GM12873 (cell line): ENCODE results near the gene KCNJ15.

ENCODE experiments used
- CTCF ChIP-seq: IDR thresholded peaks from 2 replicates; pipeline ENCODE4 v1.5.1; 2012; ENCODE audit warnings: low read depth, mild to moderate bottlenecking, moderate library complexity, low read length, control low read depth; ENCODE audit not compliant: insufficient read depth; ENCODE audit errors: missing control alignments

Gene KCNJ15

DNA sequence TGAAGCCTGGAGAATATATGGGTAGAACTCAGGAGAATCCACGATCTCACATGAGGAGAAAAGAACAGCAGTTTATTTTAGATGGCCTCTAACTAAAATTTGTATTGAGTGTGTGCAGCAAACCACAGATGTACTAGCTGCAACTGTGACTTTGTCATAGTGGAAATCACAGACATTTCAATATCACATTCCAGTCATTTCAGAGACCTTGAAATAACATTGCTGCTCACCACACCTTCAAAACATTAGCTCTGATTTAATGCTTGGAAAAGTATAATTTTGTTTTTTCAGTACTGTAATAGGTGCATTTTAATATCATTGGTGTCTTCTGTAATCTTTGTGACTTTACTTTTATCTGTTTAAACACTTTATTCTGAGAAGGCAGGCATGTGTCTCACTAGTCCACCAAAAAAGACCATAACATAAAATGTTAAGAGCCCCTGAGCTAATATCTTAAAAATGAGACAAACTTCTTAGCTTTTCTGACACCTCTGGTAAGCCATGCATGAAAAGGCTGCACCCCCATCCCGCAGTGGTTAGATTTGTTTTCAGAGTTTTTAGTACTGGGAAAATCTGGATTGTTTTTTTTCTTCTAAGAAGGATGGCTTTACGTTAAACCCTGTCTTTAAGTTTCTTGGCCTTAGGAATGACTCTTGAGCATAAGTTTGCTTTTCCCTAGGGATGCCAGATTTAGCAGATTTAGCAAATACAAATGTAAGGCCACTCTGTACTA is 30.1 kb downstream of the KCNJ15 start:
- no peak for TF ChIP-seq CTCF

DNA sequence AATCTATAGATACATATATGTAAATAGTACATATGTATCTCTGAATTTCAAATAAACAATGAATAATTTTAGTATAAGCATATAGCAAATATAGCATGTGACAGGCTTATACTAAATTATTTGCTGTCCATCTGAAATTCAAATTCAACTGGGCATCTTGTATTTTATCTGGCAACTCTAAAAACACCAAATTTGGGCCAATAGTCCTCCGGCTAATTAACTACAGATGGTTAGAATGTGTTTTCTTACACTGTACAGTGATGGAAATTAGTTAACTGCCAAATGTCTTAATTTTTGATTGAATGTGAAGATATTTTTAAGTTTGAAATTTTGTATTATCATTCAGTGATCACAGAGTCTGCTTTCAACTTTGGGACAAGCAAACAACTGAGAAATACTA is 30.7 kb downstream of the KCNJ15 start:
- no peak for TF ChIP-seq CTCF

DNA sequence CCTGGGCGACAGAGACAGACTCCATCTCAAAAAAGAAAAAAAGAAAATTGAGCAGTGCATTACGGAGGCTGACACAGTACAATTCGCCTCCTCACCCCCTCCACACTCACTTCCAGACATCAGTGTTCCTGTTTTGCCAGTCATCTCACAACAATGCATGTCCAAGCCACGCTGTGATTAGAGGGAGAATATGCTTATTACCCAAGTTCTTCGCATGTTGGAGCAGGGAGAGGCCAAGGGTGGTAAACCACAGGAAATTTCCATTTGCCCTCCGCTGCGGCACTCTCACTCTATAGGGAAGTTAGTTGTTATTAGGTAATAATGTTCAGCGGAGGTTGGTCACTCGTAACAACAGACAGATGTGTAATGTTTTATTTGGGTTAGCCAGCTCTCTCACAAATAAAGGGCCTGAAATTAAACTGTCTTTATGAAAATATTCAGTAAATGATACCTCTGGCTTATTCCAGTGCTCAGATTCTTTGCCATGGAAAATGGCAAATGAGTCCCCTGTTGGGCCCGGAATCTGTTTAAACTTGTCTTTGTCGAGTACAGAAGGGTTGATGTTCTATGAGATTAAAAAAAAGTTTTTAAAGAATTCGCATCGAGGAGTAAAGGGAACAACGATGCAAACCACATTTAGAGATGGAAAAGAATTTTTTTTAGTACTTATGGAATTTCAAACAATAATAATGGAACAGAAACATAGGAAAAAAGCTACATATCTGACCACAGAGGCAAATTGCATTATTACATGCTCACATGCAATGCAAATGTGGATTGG is 33.1 kb downstream of the KCNJ15 start:
- TF ChIP-seq CTCF: no peak

GRCh38 chr21:38290809-38291208 is 34.0 kb downstream of the KCNJ15 start:
- no peak for TF ChIP-seq CTCF

DNA sequence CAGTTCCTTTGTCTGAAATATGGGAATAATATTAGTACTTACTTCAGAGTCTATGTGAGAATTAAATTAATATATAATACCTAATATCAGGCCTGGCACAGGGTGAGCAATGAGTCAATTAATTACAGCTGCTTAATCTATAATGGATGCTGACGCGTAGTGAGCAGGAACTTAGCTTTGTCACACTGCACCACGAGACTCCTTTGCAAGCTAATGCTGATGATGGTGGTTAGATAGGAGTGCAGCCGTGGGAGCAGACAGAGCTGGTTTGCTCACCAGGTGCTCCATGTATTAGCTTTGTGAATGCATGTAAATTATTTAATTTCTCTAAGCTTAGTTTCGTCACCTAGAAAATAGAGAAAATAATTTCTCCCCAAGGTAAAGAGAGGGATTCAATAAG is 35.1 kb downstream of the KCNJ15 start:
- no peak for TF ChIP-seq CTCF

- no peak for TF ChIP-seq CTCF
Observed at GRCh38 chr21:38293113-38293512, 36.3 kb downstream of the KCNJ15 start.

- TF ChIP-seq CTCF: no peak
Observed at GRCh38 chr21:38293765-38294164, 37.0 kb downstream of the KCNJ15 start.
